PFSK-1 (cell line): ENCODE measurements around the gene MPP4.

Experiments
- FOXP2 ChIP-seq: optimal IDR thresholded peaks from 2 replicates; pipeline ENCODE3; 2011; ENCODE audit warnings: borderline replicate concordance, control low read depth, inconsistent platforms; ENCODE audit not compliant: insufficient read depth; ENCODE audit errors: extremely low read length, extremely low read depth
- POLR2AphosphoS5 ChIP-seq: IDR thresholded peaks from 2 replicates; pipeline ENCODE4 v1.6.1; 2012; ENCODE audit warnings: low read depth, mild to moderate bottlenecking, control low read depth, low read length, moderate library complexity
- REST ChIP-seq, 2 experiments: IDR thresholded peaks; 2 replicates each; pipeline versions ENCODE4 v1.6.1 to v1.8.0; 2011 to 2012; ENCODE audit warnings: low read depth in 2 of 2, low read length in 2 of 2, control low read depth in 1 of 2, inconsistent platforms in 1 of 2, mild to moderate bottlenecking in 1 of 2, moderate library complexity in 1 of 2; ENCODE audit not compliant: insufficient read depth in 1 of 2
- SIN3A ChIP-seq: IDR thresholded peaks from 2 replicates; pipeline ENCODE4 v1.6.1; 2012; ENCODE audit warnings: mild to moderate bottlenecking, low read length, moderate library complexity, borderline replicate concordance; ENCODE audit not compliant: insufficient read depth
- TAF1 ChIP-seq: IDR thresholded peaks from 2 replicates; pipeline ENCODE4 v1.6.1; 2012; ENCODE audit warnings: low read length, control low read depth, borderline replicate concordance; ENCODE audit not compliant: insufficient read depth

MPP4 gene

GRCh38 chr2:201733544-201733943 is 35.1 kb upstream of the MPP4 start:
- no peak for TF ChIP-seq SIN3A
- no peak for TF ChIP-seq REST (IDR thresholded peaks at IDR 0.05; ENCODE audit: insufficient read depth in 1 of 2, low read depth in 2 of 2, low read length in 2 of 2)
- no peak for TF ChIP-seq TAF1
- no peak for TF ChIP-seq POLR2AphosphoS5
- no peak for TF ChIP-seq FOXP2

GRCh38 chr2:201730651-201731285 is 32.3 kb upstream of the MPP4 start:
- no peak for TF ChIP-seq TAF1
- no peak for TF ChIP-seq POLR2AphosphoS5

GRCh38 chr2:201715459-201715858 is 17.0 kb upstream of the MPP4 start:
- TF ChIP-seq SIN3A (no peak), FOXP2 (no peak), POLR2AphosphoS5 (no peak), TAF1 (no peak)

GRCh38 chr2:201712726-201713125 is 14.3 kb upstream of the MPP4 start:
- TF ChIP-seq SIN3A (no peak), FOXP2 (no peak), REST (IDR thresholded peaks at IDR 0.05; ENCODE audit: insufficient read depth in 1 of 2, low read depth in 2 of 2, low read length in 2 of 2) (no peak), TAF1 (no peak), POLR2AphosphoS5 (no peak)

GRCh38 chr2:201709747-201710146 is 11.3 kb upstream of the MPP4 start:
- TF ChIP-seq REST (IDR thresholded peaks at IDR 0.05; ENCODE audit: insufficient read depth in 1 of 2, low read depth in 2 of 2, low read length in 2 of 2): no peak
- TF ChIP-seq SIN3A: no peak
- TF ChIP-seq TAF1: no peak
- no peak for TF ChIP-seq POLR2AphosphoS5
- TF ChIP-seq FOXP2: no peak

- TF ChIP-seq FOXP2 (no peak), POLR2AphosphoS5 (no peak), SIN3A (no peak), TAF1 (no peak), REST (IDR thresholded peaks at IDR 0.05; ENCODE audit: insufficient read depth in 1 of 2, low read depth in 2 of 2, low read length in 2 of 2) (no peak)
Observed at GRCh38 chr2:201709049-201709448, 10.6 kb upstream of the MPP4 start.
